Activated effector memory CD4-positive, alpha-beta T cell treated with Interleukin-2 at 50 U/mL for 16 hours (primary cell): Measurements from ENCODE around the gene PPP1R13B.
A peak's percentile ranks its signal among the peaks of the same experiment; 100 is the strongest.
"Not testable (repeated sequence)": the region's sequence is repeated elsewhere in the genome, so short reads cannot be mapped to it uniquely, and the experiment has no call there.

ENCODE experiments used
- DNase-seq: peaks from one replicate; pipeline ENCODE4 v3.0.0-alpha.2; 2020

Gene PPP1R13B, protein sequence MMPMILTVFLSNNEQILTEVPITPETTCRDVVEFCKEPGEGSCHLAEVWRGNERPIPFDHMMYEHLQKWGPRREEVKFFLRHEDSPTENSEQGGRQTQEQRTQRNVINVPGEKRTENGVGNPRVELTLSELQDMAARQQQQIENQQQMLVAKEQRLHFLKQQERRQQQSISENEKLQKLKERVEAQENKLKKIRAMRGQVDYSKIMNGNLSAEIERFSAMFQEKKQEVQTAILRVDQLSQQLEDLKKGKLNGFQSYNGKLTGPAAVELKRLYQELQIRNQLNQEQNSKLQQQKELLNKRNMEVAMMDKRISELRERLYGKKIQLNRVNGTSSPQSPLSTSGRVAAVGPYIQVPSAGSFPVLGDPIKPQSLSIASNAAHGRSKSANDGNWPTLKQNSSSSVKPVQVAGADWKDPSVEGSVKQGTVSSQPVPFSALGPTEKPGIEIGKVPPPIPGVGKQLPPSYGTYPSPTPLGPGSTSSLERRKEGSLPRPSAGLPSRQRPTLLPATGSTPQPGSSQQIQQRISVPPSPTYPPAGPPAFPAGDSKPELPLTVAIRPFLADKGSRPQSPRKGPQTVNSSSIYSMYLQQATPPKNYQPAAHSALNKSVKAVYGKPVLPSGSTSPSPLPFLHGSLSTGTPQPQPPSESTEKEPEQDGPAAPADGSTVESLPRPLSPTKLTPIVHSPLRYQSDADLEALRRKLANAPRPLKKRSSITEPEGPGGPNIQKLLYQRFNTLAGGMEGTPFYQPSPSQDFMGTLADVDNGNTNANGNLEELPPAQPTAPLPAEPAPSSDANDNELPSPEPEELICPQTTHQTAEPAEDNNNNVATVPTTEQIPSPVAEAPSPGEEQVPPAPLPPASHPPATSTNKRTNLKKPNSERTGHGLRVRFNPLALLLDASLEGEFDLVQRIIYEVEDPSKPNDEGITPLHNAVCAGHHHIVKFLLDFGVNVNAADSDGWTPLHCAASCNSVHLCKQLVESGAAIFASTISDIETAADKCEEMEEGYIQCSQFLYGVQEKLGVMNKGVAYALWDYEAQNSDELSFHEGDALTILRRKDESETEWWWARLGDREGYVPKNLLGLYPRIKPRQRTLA

DNA sequence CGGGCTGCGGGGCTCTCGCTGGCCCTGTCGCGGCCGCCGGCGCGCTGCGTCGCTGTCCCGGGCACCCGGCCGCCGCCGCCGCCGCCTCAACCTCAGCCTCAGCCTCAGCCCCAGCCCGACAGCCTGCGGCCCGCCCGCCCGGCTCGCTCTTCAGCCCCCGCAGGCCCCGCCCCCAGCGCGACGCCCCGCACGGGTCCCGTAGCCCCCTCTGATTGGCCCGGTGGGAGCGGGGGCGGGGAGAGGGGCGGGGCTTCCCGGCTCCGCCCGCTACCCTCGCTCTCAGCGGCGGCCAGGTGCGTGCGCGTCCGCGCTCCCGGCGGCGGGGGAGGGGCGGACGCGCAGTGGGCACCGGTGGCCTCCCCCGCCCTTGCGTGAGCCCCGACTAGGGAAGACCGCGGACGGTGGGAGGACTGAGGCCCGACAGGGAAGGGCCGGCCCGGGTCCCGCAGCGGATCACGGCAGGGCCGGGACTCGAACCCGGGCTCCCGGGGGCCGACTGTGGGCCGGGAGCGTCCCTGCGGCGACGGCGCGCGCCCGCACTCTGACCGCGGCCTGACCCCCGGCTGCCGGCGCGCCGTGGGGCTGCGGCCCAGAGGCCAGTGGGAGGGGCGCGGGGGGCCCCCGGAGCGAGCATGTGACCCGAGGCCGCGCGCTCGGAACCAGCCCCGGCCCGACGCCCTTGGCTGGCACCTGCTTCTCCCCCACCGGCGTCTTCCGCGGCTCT lies at the start of gene PPP1R13B:
Gene PPP1R13B, minus strand, starts transcription at position 125 of the 724 bp plus-strand sequence. CDS start 268 bp downstream, outside the sequence.
- DNase-seq, result peak; percentile 91

DNA sequence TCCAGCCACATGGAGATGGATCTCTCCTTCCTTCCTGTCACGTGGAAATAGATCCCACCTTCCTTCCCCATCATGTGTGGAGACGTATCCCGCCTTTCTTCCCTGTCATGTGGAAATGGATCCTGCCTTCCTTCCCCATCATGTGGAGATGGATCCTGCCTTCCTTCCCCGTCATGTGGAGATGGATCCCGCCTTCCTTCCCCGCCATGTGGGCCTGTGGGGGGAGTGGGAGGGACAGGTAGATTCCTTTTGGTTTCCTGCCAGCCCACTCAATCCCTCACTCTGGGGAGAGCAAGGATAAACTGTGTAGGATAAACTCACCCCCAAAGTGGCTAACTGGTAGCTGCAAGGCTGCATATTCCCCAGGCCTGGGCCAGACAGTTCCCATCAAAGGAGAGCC lies 49.2 kb upstream of the PPP1R13B start:
- no peak for DNase-seq

DNA sequence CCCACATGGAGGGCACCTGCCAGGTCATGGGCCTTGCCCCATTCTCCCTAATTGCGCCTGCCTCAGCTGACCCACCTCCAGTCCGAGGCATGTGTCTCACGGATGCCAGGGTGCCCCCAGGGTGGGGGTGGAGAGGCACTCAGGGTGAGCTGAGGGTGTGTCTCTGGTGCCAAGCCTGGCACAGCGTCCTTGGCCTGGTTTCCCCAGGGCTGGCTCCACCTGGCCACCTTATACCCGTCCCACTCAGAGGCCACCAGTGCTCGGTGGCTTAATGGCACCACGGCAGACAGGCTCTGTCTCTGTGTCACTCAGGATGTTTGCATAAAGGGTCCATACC lies 47.3 kb upstream of the PPP1R13B start:
- DNase-seq, result no peak

DNA sequence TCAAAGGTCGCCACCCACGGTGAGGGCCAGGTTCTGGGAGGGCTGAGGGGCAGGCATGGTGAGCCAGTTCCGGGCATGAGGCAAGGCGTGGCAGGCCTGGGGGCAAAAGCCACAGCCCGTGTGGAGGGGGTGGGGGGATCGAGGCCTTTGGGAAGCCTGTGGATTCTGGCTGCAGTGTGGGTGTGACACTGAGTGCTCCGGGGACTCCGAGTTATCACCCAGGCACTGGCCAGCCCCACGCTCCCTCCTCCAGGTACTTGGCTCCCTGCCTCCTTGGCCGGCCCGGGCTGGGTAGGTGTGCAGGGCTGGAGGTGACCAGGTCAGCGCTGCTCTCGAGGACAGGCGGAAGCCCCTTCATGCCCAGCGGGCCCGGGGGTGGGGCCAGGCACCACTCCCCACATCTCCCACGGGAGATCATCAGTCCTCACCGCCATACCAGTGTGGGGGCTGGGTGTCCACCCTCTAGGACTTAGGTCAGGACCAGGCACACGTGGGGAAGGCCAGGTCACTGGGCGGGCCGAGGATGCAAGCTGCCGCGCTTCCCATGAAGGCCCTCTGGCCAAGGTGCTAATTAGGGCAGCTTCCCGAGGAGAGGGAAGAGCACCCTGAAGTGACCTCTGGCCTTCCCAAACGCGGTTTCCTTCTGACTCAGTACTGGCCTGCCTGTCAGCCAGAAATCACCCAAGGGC lies 46.8 kb upstream of the PPP1R13B start:
- no peak for DNase-seq

DNA sequence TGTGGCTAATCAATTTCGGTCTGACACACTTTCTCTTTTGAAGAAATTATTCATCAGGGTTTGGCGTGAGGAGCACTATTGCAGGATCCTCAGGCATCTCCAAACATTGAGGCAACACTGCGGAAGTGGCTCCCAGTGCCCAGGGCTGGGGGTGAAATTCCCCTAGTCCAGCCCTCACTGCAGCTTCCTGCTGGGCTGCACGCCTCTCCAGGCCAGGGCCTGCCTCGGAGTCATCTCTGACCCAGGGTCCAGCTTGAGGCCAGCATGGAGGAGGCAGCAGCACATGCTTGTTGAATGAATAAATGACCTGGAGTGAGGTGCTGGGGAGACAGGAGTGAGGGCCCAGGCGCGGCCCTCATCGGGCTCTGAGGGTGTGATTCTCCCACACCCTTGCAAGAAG lies 44.9 kb upstream of the PPP1R13B start:
- DNase-seq, result no peak

DNA sequence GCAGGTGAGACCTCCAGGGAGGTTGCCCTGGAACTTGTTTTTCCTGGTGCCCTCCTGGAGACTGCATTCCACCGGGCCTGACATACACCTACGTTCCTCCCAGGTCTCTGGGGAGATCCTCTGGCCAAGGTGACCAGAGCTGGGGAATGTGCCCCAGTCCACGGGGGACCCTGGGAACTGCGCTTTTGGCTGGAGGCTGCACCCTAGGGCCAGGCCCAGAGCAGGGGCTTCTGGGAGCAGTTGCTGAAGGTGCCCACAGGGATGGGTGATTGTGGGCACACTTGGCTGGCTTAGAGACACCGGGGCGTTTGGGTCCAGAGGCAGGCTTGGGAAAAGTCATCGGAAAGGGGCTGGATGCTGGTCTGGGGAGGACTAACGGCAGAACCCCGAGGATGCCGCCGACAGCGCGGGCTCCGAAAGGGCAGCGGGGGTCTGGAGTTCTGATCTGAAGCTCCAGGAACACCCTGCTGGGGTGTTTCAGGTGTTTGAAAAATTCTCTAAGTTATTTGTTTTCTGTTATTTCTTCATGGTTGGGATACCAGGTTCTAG lies 44.4 kb upstream of the PPP1R13B start:
- no peak for DNase-seq

DNA sequence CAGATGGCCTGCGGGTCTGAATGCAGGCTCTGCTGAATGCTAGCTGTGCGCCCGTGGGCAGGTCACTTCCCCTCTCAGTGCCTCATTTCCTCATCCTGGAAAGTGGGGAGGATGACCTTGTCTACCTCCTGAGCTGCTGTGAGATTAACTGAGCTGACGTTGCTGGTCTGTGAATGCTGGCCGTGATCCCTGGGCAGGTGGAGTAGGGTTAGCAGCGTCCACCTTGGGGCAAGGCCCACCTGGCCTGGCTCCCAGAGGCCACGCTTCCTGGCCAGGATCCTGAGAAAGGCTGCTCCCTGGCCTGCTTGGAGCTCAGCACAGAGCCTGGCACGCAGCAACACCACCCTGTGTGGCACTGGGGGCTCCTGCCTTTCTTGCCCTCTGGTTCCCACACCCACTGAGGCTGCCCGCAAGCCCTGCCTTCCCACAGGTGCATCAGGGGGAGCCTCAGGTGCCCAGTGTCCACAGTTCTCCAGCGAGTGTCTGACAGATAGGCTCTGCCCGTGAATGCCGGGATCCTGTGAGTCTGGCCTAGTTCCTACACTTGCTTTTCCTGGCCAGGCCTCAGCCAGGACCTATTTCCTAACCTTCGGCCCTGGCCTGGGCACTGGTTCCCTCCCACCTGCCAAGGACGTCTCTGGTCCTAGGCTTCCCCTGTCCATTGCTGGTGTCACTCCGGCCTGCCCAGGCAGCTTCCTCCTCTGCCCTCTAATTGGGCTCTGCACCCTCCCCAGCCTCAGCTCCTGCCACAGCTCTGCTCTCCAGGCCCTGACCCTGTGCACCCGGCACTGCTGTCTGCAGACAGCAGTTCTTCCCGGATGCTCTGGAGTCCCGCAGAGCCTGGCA lies 43.7 kb upstream of the PPP1R13B start:
- DNase-seq, result no peak

DNA sequence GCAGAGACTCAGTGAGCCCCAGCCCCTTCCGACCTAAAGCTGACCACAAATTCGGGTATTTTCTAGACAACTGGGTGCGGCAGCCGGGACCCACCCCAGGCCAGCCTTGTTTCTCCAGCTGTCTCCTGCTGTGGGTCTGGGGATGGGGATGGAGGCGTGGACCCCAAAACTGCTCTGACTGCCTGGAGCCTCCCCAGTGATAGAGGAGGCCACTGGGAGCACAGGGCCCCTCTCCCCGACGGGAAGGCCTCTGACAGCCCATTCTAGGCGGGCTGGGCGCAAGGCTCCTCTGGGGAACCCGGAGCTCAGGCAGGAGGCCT lies 42.6 kb upstream of the PPP1R13B start:
- DNase-seq, result no peak

DNA sequence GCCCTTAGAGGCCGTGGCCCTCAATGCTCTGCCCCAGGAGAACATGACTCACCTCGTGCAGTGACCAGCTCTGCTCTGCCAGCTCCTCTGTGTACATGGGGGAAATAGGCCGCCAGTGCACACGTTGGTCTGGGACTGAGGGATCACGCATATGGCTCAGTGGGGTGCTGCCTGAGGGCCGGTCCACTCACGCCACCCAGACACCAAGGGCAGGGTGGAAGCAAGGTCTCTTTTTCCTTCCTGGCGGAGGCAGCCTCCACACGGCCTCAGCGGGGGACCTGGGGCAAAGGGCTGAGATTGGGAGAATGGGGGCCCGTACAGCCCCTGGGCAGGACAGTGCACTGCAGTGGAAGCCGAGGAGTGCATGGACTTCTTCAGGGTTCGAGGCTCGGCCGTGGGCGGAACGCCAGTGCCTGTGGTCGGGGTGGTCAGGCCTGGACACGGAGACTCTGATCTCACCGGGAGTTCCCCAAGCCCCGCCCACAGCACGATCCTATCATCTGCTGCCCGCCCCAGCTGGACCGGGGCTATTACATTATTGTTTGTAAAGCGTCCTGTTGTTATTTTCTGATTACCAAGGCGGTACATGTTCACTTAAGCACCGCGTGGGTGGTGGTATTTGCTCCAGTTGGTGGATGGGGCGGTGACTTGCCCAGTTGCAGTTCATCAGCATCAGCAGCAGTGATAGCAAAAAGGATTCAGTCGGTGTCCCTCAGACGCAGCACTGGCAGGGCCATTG lies 42.1 kb upstream of the PPP1R13B start:
- DNase-seq, result no peak

DNA sequence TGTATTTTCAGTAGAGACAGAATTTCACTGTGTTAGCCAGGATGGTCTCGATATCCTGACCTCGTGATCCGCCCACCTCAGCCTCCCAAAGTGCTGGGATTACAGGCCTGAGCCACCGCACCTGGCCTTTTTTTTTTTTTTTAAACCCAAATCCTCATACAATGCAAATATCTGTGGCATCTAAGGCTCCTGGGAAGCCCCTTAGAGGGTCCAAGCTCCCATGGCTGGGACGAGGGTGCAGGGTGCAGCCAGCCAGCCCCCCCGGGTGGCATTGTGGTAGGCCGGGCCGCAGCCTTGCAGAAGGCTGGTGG lies 41.6 kb upstream of the PPP1R13B start:
- DNase-seq, result not testable (repeated sequence)

DNA sequence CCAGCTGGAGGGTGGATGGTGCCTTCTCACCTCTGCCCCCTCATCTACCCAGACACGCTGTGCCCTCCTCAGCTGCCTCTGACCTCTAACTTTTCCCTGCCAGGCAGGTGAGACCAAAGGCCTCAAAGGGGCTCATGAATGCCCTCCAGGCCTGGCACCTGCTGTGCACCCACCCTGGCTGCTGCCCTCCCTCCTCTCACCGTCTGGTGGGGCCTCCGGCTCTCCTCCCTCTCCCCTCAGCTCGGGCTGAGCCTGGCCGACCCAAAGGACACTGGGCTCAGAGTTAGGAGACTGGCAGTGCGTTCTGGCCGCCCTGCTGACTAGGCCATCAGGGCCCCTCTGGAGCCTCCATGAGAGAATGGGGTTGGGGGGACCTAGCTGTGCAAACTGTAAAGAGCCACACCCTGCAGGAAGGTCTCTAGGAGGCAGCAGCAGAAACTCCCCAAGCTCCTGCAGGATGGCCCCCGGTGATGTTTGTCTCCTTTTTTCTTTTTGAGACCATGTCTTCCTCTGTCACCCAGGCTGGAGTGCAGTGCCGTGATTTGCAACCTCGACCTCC lies 40.3 kb upstream of the PPP1R13B start:
- no peak for DNase-seq

DNA sequence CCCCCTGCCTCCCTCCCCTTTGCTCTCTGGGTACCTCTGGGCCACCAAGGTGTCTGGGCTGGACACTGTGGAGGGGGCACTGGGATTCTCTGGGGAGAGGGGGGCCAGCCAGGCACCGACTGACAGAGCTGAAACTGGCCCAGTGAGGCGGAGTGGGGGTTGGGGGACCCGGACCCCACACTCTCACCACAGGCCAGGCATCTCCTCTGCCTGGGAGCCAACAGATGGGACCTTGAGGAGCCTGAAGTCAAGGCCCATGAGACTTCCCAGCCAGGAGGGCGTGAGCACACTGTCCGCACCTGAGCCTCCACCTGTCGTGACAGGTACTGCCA lies 39.8 kb upstream of the PPP1R13B start:
- no peak for DNase-seq

DNA sequence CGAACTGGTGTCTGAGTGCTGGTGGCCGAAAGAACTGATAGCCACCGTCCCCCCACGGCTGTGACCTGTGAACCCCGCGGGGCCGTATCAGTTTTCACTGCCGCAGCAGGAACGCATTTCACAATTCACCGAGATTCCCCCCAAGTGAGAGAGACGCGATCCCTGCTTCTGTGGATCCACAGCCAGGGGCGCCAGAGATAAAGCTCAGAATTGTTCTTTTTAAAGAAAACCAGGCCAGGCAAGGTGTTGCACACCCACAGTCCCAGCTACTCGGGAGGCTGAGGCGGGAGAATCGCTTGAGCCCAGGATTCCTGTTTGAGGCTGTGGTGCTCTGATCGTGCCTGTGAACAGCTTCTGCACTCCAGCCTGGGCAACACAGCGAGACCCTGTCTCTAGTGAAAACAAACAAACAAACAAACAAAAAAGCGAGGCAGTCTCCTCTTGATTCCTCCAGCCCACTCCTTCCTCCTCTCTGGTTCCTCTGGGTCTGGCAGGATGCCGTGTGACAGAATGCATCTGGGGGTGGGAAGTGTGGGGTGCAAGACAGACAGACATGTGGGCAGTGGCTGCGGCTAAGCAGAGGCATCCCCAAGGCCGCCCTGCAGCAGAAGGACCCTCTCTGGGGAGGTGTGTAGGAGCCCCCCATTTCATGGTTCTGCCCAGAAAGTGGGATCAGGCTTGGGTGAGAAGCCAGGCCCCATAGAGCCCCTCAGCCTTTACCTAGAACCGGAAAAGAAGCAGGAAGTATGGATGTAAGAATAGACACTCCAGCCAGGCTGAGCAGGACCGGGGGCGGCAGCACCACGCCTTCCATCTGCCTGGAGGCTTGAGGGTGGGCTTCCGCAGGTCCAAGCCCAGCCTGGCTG lies 39.2 kb upstream of the PPP1R13B start:
- DNase-seq, result no peak

DNA sequence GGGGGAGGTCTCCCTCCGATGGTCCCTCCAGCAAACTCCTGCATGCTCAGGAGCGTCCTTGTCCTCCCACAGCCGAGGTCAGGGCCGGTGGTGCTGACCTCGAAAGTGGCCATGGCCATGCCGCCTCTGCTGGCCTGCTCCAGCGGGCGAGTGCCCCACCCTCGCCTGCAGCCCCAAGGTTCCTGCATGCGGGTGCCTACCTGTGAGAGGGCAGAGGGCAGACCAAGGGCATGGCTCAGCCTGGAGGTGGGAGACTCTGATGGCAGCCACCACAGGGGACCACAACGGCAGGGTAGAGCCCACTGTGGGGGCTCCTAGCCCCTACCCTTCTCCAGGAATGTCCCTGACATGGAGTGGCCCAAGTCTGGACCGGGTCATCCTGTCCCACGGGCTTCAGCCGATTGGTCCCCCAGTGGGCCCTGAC lies 38.1 kb upstream of the PPP1R13B start:
- no peak for DNase-seq

DNA sequence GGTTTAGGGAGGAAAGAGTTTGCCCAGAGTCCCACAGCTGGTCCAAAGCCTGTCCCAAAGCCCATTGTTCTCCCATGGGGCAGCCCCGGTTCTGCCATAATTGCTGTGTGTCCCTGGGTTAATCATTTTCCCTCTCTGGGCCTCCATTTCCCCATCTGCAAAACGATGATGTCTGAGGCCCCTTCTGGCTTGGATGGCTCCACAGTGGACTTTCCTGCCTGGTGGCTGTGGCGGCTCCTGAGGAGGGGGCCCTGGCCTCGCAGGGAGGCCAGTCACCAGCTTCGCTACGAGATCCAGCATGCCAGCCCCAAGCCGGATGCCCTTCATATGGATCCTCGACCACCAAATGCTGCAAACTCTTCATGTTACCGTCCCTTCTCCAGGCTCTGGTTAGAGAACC lies 37.5 kb upstream of the PPP1R13B start:
- no peak for DNase-seq

DNA sequence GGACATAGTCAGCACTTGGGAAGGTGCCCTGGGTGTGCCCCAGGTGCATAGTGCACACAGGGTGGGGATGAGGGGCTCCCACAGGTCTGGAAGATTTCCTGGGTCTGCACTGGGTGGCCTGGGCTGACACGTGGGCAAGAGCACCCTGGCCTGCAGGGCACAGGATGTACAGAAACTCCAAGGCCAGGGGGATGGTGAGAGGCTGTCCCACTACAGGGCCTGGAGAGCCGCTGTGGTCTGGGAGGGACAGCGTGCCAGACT lies 35.8 kb upstream of the PPP1R13B start:
- no peak for DNase-seq

DNA sequence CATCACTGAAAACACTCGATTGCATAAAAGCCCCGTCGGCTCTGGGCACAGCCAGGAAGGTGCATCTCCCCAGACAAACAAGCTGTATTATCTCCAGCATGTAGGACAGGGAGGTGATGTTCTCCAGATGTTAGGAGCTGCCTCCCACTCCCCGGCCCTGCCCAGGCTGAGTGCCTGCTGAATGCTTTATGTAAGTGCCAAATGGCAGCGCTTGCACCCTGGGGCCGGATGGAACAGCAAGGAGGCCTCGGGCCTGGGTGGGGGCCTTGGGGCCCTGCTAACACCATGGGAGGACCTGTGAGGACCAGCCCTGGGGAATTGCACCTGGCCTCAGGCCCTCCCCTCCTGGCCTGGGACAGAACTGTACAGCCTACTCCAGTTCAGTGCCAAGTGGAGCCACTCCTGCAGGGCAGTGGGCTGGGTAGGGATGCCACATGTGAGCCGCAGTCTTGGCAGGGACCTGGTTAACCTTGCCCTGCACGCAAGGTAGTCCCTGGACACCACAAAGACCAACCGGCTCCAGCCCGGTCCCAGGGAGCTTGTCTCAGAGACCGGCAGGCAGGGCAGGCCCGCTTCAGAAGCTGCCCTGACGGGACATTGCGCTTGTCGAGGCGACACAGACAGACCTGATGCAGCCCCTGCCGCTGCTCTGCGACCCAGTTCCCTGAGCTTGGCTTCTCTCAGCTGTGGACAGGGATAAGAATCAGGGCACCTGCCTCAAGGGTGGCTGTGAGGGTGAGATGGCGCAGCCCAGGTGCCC lies 35.3 kb upstream of the PPP1R13B start:
- no peak for DNase-seq

DNA sequence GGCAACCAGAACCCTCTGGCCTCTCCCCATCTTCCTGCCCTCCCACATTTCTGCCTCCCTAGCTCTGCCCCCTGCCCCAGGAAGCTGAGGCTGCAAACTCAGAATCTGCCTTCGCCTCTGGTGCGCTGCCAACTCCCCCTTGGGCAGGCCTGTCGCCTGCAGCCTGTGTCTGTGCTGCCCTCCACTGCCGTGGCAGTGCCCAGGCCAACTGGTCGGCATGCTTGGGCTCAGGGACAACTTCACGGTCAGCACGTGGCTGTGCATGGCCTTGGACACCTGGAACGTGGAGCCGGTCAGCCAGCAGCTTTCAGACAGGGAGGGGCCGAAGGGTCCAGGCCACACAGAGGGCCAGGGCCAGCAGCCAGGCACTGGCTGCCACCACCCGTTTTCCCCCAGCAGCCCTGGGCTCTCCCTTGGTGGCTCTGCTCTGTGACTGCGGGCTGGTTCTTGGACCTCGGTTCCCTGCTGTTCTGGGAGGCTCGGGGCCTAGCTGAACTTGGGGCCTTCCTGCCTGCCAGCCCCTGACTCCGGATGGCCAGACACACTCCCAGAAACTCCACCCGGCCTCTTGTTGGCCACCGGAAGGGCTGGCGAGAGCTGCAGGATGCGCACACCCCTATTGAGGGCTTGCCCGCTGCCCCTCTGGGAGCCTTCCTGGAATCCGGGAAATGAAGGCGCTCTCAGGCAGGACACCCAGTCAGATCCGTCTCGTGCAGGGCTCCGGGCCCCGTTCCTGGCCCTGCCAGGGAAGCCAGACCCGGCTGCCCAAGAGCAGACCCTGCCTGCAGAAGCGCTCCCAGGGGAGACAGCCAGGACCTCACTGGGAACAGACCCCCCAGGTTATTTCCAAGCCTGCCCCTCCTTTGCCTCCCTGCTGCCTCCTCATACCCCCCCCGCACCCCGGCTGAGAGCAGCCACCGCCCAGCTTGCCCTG lies 34.2 kb upstream of the PPP1R13B start:
- no peak for DNase-seq
